HG02678 (cell line): ENCODE data around the gene SLC41A2.

ENCODE experiments used
- ATAC-seq: cut with Tn5 transposase; IDR thresholded peaks from one replicate; pipeline ENCODE4 v1.9.1; 2021; ENCODE audit warnings: mild to moderate bottlenecking, moderate library complexity; ENCODE audit not compliant: unreplicated experiment

SLC41A2 gene

DNA sequence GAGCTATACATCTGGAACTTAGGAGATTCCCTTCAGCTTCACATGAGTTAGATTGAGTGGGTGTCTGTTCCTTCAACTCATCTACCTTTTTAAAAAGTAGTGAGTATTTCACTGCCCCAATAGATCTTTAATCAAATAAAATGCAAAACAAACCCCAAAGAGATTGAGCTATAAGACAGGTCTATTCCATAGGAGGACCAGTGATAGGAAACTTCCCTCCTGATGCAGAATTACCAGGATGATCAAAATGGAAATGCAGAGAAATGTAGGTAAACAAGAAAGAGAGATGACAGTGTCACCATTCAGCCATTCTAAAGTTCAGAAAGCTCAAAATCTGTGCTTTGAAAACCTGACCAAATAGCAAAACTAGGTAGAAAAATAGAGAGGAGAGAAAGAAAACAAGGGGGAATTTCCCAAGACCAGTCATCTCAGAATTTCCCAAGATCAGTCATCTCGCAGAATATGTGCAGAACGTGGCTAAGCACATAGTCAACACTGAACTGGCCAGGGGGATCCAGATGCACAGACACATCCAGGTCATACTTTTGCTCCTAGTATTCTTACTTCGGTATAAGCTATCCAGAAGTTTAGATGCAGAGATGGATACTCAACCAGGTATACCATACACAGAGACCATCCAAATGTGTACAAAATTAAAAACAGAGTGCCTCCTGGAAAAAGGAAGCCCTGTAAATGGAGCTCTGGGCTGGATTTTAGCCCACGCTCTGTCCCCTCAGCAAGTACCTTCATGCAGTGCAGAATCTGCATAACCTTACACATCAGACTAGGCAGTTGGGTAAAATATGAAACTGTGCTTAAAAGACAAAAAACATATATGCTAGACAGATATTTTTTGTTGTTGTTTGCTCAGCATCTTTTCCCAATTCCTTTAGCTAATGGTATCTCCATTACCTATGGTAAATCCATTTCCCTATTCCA lies 27.4 kb downstream of the SLC41A2 start:
- peak; percentile 85 for ATAC-seq

DNA sequence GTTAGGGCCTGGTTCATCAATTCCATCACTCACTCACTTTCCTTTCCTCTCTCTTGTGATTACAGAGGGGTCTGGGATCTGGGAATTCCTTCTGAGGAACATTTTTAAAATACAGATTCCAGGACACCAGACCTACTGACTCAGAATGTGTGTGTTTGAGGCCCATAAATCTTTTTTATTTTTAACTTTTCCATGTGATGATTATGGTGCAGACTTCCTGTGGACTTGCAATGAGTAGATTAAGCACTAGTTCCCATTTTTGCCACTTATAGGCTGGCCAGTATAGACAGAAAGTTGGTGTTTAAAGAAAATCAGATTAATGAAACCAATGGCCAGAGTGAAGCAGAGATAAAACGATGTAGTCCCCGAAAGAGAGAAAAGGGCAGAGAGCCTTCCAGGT lies 28.1 kb downstream of the SLC41A2 start:
- no peak for ATAC-seq

GRCh38 chr12:104929368-104929767 lies 28.7 kb downstream of the SLC41A2 start:
- no peak for ATAC-seq

GRCh38 chr12:104928036-104928745 lies 29.9 kb downstream of the SLC41A2 start:
- ATAC-seq, result no peak

DNA sequence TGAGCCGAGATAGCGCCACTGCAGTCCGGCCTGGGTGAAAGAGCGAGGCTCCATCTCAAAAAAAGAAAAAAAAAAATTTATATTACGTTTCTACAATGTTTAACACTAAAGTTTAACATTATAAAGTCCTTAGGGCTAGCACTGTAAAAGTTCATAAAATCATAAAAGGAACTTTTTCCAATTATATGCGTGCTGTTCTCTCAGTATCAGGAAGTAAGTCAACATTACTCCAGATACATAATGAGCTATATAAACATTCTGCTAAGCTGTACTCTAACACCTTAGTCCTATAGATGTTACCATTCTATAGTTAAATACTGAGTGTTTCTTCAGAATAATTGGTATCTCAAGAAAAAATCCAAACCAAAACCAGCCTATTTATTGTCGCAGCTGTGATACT lies 32.6 kb downstream of the SLC41A2 start:
- no peak for ATAC-seq

DNA sequence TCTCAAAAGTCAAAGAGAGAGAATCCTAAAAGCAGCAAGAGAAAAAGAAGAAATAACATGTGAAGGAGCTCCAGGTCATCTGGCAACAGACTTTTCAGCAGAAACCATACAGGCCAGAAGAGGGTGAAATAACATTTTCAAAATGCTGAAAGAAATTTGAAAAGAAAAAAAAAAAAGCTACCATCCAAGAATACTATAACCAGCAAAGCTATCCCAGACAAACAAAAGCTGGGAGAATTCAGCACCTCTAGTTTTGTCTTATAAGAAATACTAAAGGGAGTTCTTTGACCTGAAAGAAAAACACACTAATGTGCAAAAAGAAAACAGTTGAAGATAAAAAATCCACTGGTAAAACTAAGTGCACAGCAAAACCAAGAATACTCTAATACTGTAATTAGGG lies 36.8 kb downstream of the SLC41A2 start:
- no peak for ATAC-seq

DNA sequence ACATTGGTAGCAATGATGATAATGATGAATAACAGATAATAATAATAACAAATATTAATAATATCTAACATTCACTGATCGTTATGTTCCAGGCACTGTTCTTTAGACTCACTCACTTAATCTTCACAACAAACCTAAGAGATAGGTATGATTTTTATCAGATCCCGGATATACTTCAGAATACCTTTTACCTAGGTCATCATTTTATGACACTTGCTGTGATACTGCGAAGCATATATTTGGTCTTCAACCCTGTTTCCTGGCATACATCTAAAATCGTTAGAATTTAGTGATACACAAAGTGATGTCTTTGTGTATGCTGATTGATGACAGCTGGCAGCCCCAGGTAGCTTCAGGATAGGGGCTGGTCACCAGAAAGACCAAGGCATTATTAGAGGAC lies 46.1 kb downstream of the SLC41A2 start:
- ATAC-seq, result no peak

- no peak for ATAC-seq
These were observed 47.8 kb downstream of the SLC41A2 start for GRCh38 chr12:104910196-104910840.

DNA sequence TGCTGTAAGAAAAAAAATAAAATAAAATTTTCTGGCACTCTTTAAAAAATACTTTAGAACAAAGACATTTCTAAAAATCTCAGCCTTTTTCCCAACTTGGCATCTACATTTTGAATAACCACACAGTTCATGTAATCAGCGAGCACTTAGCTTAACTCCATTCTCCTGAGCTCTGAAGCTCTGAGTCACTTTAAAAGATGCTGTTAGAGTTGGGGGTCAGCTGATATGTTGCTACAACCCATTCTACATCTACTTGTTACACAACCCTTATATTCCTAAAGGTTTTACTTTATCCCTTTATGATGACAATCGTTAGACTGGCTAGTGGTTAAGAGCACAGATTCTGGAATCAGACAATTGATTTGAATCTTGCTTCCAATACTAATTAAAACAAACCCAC lies 48.3 kb downstream of the SLC41A2 start:
- no peak for ATAC-seq
